Measurements from ENCODE around the gene UBE2V1.
"Not testable (repeated sequence)": the region's sequence is repeated elsewhere in the genome, so short reads cannot be mapped to it uniquely, and the experiment has no call there.

The UBE2V1 gene

DNA sequence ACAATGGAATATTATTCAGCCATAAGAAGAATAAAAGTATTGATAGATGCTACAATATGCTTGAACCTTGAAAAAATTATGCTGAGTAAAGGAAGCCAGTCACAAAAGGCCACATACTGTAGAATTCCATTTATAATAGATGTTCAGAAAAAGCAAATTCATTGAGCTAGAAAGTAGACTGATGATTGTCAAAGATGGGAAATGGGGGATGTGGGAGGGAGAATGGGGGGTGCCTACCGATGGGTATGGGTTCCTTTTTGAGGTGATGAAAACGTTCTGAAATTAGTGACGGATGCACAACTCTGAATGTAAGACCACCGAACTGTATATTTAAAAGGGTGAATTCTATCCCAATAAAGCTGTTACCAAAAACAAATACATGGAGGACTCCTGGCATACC is 18.4 kb downstream of the UBE2V1 start:
- DNase-seq (ENCODE audit: low read depth) = no peak

DNA sequence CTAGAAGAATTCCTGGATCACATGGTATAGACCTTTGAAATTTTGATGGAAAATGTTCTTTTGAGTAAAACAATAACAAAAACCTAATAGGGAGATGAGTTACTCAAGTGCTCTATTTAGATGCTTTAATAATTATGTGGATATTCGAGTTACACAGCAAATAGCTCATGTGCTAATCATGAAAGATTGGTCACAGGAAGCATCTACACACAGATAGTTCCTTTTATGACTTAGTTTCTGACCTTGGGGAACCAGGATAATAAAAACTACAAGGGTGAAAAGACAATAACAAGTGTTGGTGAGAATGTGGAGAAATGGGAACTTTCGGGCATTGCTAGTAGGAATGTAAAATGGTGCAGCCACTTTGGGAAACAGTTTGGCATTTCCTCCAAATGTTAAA is 19.7 kb downstream of the UBE2V1 start:
- DNase-seq (ENCODE audit: low read depth) = no peak

DNA sequence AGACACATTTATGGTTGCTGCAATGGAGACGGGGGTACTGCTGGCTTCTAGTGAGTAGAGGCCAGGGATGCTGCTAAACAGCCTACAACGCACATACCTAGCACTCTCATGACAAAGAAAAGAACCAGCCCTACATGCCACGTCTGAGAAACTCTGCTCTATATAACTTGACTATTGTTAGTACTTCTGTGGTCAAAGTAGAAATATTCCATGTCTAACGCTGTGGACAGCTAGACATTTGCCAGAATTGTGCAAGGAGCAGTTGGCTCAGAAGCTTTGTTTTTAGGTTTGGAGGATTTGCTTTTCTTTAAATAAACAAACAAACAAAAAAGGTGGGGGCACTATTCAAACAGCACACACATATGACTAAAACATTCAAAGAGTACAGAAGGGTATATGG is 20.5 kb downstream of the UBE2V1 start:
- DNase-seq (ENCODE audit: low read depth) = no peak

DNA sequence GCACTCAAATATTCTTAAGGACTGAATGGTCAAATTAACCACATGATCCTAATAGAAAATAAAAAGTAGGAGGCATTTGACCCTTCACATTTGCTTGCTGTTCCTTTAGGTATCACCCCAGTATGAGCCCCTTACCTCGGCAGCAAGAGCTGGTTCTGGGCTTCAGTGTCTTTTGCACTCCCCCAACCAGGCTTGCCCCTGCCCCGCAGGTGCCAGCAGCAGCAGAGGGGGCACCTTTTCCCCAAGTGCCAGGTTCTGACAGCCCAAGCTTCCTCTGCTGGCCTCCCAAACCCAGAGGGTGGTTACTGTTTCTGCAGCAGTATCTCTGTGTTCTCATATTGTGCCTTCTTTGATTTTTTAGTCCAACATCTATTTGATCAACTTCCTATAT is 23.2 kb downstream of the UBE2V1 start:
- no peak for DNase-seq (ENCODE audit: low read depth)

DNA sequence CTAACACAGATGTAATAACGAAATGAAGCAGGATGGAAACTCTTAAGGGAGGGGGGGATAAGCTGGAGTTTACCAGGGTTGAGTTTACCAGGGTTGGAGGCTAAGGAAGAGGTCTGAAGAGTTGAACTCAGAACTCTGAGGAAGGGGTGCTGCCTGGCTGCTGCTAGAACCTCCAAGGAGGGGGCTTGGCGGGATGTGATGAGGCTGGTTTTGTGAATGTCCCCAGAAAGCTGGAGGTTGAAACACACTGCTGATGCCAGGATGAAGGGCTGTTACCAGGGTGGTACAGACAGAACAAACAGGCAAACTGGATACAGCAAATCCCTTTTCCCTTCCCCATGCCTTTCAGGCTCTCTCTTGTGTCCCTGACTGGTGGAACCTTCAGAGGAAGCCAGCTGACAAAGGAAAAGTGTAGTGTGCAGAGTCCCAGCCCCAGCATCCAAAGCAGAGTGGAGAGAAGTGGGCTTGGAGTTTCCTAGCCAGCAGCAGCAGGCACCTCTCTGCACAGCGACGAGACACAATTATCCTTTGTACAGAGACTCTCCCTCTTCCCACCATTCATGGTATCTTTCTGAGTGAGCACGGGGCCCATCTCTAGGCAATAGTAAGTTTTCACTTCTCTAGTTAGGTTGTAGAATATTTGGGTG is 23.7 kb downstream of the UBE2V1 start:
- DNase-seq (ENCODE audit: low read depth) = no peak

DNA sequence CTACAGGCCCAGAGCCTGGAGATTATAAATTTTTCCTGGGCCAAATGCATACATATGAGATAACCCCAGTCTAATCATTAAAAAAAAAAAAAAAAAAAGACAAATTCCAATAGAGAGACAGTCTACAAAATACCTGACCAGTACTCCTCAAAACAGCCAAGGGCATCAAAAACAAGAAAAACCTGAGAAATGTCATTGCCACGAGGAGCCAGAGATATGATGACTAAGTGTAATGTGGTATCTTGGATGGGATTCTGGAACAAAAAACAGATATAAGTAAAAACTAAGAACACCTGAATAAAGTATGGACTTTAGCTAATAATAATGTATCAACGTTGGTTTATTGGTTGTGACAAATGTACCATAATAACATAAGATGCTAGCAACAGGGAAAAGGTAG is 24.9 kb downstream of the UBE2V1 start:
- DNase-seq (ENCODE audit: low read depth) = no peak

- no peak for DNase-seq (ENCODE audit: low read depth)
These were observed 27.2 kb downstream of the UBE2V1 start for GRCh38 chr20:50085481-50086365.

DNA sequence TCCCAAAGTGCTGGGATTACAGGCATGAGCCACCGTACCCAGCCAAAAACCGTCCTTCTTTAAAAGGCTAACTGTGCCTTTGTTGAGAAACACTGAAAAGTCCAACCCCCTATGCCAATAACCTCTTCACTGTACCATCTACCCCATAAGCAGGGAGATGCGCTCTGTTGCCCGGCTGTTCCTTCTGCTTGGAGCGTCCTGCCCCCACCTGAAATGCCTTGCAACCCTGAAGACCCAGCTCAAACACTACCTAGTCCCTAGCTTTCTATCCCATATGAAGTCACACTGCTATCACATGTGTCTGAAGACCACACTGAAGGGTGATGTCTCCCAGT is 27.8 kb downstream of the UBE2V1 start:
- DNase-seq (ENCODE audit: low read depth) = no peak

DNA sequence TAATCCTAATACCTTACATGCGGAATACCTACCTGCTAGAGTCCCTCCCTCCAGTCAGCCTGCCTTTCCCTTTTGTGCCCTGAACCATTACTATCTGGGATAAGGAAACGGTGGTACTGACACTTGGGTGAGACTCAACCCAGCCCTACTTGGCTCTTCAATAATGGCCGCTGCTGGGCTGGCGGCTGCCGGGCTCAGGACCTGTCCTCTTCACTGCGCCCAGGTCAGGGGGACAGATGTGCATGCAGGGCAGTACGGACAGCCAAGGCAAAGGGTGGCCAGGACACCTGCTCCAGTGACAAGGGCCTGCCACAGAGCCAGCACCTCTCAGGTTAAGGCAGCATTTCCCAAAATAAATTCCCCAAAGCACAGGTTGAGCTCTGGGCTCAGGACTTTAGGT is 29.9 kb downstream of the UBE2V1 start:
- DNase-seq (ENCODE audit: low read depth) = no peak

DNA sequence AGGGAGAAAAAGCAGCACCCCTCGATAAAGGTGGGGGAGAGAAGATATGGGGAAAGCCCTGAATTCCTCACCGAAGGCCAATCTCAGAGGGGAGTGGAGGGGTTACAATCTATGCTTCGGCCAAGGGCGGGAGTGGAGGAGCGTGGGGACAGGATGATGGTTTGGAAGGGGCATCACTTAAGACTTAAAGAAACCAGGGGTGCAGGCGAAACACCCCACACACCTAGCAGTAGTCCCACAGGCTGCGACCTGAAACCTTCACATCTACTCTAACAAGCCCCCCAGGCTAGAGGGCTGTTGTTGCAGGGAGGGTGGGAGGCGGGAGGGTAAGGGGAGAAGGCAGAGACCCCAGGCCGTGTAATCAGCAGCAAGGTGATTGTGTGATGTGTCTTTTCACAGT is 30.9 kb downstream of the UBE2V1 start:
- not testable (repeated sequence) for DNase-seq (ENCODE audit: low read depth)

DNA sequence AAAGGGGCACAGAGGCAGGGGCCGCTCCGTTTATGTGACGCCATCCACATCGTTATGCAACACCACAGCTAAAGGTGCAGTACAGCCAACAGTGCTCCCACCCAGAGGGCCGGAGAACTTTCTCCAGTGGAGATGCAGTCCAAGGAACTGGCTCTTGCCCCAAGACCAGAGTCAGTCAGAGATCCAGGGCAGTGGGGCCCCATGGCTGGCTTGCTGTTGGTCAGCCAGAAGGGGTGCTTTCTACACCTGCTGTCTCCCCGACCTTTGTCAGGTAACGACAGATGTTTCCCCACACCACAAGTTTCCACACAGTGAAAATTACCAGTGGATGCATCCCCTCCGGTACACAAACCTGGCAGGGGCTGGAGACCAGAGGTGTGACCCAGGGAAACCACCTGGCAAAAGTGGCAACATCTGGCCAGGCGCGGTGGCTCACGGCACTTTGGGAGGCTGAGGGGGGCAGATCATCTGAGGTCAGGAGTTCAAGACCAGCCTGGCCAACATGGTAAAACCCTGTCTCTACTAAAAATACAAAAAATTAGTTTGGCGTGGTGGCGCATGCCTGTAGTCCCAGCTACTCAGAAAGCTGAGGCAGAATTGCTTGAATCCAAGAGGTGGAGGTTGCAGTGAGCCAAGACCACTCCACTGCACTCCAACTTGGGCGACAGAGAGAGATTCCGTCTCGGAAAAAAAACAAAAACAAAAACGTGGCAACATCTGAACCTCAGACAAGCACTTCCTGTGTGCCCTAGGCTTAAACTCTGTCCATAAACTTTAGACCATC is 34.9 kb downstream of the UBE2V1 start:
- DNase-seq (ENCODE audit: low read depth) = no peak

GRCh38 chr20:50073500-50073899 is 39.5 kb downstream of the UBE2V1 start:
- no peak for DNase-seq (ENCODE audit: low read depth)

- peak; percentile 89 for DNase-seq (ENCODE audit: low read depth)
These were observed 41.7 kb downstream of the UBE2V1 start for GRCh38 chr20:50071039-50071888.

- DNase-seq (ENCODE audit: low read depth) = no peak
These were observed 42.6 kb downstream of the UBE2V1 start for GRCh38 chr20:50070361-50070760.

DNA sequence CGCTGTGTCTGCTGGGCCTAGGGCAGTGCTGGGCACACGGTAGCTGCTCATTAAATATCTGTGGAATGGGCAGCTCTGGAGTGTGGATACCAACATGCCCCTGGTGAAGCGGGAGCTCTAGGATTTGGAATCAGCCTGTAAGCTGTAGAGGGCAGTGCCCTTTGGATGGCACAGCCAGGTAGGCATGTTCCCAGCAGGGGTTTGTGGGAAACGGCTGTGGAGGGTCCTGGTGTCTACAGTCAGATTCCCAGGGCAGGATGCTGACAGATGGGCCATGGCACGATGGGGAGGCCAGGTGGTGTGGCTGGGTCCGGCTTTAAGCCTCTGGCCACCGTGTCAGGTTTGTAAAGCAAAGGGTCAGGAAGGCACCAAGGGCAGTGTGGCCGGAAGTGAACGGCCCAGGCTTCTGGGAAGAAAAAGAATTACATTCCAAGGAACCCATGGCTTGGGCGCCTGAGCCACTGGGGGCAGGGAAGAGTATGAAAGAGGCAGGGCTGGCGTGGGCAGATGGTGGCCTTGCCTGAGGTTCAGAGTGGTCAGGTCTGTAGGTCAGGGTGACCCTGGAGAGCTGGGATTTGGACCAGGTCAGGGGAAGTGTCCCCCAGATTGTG is 44.8 kb downstream of the UBE2V1 start:
- no peak for DNase-seq (ENCODE audit: low read depth)

DNA sequence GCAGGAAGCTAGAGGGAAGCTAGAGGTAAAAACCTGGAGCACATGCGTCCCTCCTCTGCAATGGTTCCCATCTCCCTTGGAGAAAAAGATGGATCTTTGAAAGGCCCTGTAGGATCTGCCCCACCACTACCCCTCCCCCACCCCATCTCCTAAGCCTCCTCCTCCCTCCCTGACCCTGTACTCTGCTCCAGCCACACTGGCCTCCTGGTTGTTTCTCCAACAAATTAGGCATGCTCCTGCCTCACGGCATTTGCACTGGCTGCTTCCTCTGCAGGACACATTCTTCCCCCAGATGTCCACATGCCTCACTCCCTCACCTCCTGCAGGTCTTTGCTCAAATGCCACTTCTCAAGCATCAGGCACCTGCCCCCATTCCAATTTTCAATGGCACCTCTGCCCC is 45.5 kb downstream of the UBE2V1 start:
- DNase-seq (ENCODE audit: low read depth) = no peak

GRCh38 chr20:50067018-50067417 is 45.9 kb downstream of the UBE2V1 start:
- no peak for DNase-seq (ENCODE audit: low read depth)

DNA sequence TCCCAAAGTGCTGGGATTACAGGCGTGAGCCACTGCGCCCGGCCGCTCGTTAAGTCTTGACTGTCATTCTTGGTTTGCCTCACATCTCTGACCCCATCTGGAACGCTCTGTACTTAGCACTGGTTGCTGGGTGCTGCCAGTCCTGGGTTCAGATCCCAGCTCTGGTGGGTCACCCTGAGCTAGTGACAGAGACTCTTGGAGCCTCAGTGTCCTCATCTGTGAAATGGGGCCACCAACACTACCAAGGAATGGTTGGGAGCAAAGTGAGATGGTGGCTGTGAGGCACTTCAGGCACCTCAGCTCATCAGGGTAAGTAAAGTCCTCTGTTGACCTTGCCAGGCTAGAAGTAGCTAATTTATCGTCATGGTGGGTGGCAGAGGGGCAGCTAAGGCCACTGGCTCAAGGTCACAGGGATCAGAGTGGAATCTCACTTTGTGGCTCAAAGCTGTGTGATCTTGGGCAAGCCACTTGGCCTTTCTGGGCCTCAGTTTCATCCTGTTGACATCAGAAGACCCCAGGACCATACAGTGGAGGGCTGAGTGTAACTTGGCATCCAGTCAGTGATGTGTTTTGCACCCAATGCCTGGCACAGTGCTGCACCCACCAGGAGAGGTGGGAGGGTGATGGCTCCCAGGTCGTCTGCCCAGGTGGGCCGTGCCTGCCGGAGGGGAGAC is 46.7 kb downstream of the UBE2V1 start:
- no peak for DNase-seq (ENCODE audit: low read depth)

DNA sequence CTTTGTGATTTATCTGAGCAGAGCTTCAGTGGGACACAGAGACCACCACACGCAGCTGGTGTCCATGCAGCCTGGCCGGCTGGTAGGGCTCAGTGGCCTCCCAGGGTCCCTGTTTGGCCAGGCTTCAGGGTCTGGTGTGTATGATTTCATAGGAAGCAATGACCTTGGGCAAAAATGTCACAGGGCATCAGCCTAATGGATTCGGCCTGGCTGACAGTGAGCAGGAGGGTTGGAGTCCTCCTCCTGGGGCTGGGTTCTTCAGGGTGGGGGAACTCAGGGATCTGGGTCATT is 47.7 kb downstream of the UBE2V1 start:
- DNase-seq (ENCODE audit: low read depth) = no peak

DNA sequence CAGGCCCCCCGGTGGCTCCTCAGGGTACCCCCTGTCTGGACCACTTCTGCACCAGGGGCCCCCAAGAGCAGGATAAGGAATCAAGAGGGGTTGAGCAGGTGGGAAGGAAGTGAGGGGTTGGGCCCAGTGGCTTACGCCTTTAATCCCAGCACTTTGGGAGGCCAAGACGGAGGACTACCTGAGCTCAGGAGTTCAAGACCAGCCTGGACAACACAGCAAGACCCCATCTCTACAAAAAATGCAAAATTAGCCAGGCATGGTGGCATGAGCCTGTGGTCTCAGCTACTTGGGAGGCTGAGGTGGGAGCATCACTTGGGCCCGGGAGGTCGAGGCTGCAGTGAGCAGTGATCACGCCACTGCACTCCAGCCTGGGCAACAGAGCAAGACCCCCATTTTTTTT is 49.2 kb downstream of the UBE2V1 start:
- DNase-seq (ENCODE audit: low read depth) = not testable (repeated sequence)
